Gastroesophageal sphincter (tissue), 3 donors: ENCODE data around the gene ALDH3A1.

ENCODE experiments used
- EP300 ChIP-seq: sonication (generic); formaldehyde crosslinking; IDR thresholded peaks from one replicate; pipeline ENCODE4 v1.6.1; 2017; ENCODE audit warnings: antibody characterized with exemption, mild to moderate bottlenecking
- POLR2A ChIP-seq, 2 donors: fragments of 450-650 bp; IDR thresholded peaks; one replicate each; pipeline ENCODE4 v1.6.1; 2017; ENCODE audit warnings: antibody characterized with exemption in 2 of 2, mild to moderate bottlenecking in 2 of 2, moderate library complexity in 1 of 2
- TF ChIP-seq, protein P1 (sequence below), 4 experiments: fragments of 200-600 bp in 2 of 4; fragments of 450-650 bp in 2 of 4; sonication (generic) in 1 of 4; IDR thresholded peaks; one replicate each; pipeline ENCODE4 v1.5.1; 2017 to 2019; ENCODE audit warnings: antibody characterized with exemption in 4 of 4, mild to moderate bottlenecking in 2 of 4, moderate library complexity in 2 of 4

- no peak for TF ChIP-seq POLR2A (IDR thresholded peaks at IDR 0.05)
- no peak for TF ChIP-seq EP300
- TF ChIP-seq, protein P1, sequence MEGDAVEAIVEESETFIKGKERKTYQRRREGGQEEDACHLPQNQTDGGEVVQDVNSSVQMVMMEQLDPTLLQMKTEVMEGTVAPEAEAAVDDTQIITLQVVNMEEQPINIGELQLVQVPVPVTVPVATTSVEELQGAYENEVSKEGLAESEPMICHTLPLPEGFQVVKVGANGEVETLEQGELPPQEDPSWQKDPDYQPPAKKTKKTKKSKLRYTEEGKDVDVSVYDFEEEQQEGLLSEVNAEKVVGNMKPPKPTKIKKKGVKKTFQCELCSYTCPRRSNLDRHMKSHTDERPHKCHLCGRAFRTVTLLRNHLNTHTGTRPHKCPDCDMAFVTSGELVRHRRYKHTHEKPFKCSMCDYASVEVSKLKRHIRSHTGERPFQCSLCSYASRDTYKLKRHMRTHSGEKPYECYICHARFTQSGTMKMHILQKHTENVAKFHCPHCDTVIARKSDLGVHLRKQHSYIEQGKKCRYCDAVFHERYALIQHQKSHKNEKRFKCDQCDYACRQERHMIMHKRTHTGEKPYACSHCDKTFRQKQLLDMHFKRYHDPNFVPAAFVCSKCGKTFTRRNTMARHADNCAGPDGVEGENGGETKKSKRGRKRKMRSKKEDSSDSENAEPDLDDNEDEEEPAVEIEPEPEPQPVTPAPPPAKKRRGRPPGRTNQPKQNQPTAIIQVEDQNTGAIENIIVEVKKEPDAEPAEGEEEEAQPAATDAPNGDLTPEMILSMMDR (IDR thresholded peaks at IDR 0.05) = no peak
These were observed 4.3 kb upstream of the ALDH3A1 start for GRCh38 chr17:19752216-19753050.
